Activated CD4-positive, CD25-positive, alpha-beta regulatory T cell treated with anti-CD3 and anti-CD28 coated beads, Interleukin-2, amount 50 U/mL, for 16 hours (primary cell): ENCODE results near the gene TMPRSS13.

Experiments
- DNase-seq: peaks from one replicate; pipeline ENCODE4 v3.0.0-alpha.2; 2020; ENCODE audit warnings: low read depth, low spot score

The TMPRSS13 gene

DNA sequence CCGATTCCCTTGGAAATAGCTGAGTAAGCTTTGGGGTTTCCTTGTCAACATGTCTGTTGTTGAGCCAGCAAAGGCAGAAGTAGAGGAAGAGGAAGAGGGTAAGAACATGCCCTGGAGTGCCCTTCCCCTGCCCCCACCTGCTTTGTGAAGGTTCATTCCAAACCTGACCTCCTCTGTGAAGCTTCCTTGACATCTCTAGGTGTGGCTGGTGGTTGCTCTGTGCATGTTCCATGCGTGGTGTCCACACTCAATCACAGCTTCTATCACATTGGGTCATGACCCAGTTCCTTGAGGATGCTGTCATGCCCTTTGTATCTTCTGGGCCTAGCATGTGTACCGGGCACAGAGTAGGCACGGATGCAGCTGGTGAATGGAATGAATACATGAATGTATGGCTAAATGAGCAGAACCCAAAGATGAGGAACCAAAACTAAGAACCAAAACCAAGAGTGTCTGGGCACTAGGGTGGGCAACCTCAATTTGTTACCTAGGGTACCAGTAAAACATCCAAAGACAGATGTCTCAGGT, 29.0 kb downstream of the TMPRSS13 start:
- no peak for DNase-seq

DNA sequence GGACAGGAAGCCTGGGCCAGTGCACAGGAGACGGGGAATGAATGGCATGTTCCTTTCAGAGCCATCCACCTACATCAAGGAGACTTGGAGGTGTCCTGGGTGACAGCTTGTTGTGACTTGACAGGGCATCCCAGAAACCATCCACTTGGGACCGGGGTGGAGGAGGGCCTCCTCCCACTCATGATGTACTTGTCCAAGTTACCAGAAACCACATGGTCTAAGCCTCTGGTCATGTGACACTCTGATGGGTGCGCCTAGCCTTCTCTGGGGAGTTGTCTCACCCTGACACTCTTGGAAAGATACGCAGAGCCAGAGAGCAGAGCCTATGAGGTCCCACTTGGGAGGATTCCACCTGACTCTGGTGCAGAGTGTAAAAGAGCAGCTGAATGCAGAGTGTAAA, 31.1 kb downstream of the TMPRSS13 start:
- no peak for DNase-seq

DNA sequence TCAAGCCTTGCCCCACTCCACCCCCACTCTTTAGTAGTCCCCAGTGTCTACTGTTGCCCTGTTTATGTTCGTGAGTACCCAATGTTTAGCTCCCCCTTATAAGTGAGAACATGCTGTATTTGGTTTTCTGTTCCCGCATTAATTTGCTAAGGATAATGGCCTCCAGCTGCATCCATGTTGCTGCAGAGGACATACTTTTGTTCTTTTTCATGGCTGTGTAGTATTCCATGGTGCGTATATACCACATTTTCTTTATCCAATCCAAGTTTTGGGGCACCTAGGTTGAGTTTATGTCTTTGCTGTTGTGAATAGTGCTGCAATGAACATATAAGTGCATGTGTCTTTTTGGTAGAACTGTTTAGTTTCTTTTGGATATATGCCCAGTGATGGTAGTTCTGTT, 36.6 kb downstream of the TMPRSS13 start:
- DNase-seq: no peak

DNA sequence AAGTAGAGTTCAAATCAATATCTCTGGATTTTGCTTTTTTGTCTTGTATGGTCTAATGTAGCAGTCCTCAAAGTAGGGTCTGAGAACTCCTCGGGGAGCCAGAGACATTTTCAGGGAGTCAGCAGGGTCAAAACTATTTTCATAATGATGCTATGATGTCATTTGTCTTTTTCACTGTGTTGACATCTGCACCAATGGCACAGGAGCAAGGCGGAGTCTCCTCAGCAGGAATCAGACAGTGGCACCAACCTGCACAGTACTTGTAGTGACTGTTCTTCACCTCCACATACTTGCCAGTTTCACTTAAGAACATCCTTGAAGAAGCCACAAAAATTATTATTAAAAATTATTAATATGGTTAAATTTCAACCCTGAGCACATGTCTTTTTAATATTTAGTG, 37.8 kb downstream of the TMPRSS13 start:
- DNase-seq: no peak

- DNase-seq: no peak
Measured at GRCh38 chr11:117888139-117888566, 41.0 kb downstream of the TMPRSS13 start.

DNA sequence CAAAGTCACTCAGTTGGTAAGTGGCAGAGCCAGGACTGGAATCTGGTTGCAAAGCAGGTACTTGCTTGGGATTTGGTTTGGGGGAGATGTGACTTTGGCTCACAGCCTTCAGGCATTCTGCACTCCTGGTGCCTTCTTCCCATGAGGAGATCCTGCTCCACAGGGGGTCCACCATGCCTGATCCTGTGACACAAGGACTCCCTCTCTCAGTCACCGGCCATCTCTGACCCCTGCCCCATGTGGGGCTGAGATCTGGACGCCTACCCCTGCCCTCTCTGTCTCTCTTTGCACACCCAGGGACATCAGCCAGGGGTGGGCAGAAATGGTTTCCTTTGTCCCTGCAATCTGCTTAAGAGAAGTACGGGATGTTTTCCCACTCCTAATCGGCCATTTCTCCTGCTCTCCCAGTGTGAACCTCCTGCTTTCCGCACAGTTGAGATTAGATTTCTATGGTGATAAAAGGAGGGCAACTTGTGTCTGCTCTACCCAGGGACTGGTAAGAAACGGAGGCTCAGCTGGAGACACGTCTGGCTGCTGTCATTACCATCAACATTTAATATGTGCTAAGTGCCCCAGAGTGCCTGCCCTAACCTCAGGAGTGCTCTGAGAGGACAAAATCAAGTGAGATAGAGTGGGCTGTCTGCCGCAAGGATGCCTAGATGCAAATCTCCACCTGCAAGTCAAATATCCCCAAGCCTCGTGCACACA, 41.6 kb downstream of the TMPRSS13 start:
- DNase-seq: no peak

GRCh38 chr11:117885777-117886176, 43.4 kb downstream of the TMPRSS13 start:
- DNase-seq: no peak

DNA sequence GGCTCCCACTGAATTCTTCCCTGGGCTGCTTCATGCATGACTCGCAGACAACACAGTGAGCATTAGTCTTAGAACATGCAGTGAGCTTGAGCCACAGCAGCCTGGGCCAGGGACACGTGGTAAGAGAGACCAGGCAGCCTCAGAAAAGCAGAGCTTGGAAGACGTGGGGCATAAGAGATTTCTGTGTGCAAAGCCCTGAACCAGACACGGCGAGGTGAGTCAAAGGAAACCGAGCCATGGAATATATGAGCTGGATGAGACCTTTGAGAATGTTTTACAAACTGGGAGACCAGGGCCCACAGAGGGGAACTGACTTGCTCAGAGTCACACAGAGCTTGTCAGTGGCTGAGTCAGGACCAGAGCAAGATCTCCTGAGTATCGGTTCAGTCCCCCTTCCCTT, 44.2 kb downstream of the TMPRSS13 start:
- no peak for DNase-seq

- DNase-seq: no peak
Measured at GRCh38 chr11:117883063-117883462, 46.1 kb downstream of the TMPRSS13 start.

GRCh38 chr11:117882311-117882905, 46.8 kb downstream of the TMPRSS13 start:
- DNase-seq: no peak

- no peak for DNase-seq
Measured at GRCh38 chr11:117881217-117881616, 48.0 kb downstream of the TMPRSS13 start.

GRCh38 chr11:117879516-117880480, 49.4 kb downstream of the TMPRSS13 start:
- DNase-seq: no peak

DNA sequence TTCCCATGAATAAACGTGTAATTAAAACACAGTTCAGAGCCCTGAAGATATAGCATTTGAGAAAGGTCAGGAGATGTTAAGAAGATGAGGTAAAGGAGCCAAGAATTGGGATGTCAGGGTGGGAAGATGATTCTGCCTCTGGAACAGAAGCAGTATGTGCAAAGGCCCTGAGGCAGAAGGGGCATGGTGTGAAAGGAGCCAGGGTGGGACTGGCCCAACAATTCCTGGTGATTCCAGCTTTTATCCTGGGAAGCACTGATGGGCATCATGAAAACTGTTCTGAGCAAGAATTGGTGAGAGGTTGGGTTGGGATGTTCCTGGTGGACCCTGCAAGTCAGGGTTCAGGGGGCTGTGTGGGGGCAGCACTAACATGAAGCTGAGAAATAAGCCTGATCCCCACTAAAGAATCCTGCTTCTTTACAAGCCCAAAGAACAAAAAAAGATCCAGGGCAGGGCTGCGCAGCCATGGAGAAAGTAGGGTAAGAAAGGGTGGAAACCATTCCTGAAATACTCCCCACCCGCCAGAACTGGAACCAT, 50.2 kb downstream of the TMPRSS13 start:
- DNase-seq: no peak

GRCh38 chr11:117878314-117878938, 50.8 kb downstream of the TMPRSS13 start:
- DNase-seq: no peak

GRCh38 chr11:117877120-117877784, 52.0 kb downstream of the TMPRSS13 start:
- DNase-seq: no peak

- no peak for DNase-seq
Measured at GRCh38 chr11:117876341-117877119, 52.7 kb downstream of the TMPRSS13 start, which contains the start of gene FXYD6. FXYD6 (minus strand) TSS chr11:117876658; CDS start chr11:117842776, 33,882 bp downstream.

- DNase-seq: no peak
Measured at GRCh38 chr11:117876059-117876340, 53.2 kb downstream of the TMPRSS13 start.

- no peak for DNase-seq
Measured at GRCh38 chr11:117875382-117876058, 53.7 kb downstream of the TMPRSS13 start.

DNA sequence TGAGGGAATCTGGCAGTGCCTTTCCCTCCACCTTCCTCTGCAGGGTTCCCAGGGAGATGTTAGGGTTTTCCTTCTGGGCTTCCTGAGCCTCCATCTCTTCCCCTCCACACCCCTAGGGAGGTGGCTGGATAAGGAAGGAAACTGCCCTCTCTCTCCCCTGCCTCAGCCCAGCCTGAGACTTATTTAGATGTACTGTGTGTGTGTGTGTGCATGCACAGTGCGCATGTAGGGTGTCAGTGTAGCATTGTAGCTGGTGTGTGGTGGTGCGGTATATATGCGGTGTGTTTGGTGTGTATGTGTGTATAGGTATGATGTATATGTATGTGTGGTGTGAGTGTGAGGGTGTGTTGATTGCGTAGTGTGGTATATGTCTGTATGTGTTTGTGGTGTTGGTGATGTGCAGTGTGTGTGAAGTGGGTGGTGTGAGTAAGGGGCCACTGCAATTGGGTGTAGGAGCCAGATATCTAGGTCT, 54.3 kb downstream of the TMPRSS13 start:
- DNase-seq: no peak
